ENCODE measurements around the gene HMGN2.
"Not testable (repeated sequence)": the region's sequence is repeated elsewhere in the genome, so short reads cannot be mapped to it uniquely, and the experiment has no call there.

The HMGN2 gene

DNA sequence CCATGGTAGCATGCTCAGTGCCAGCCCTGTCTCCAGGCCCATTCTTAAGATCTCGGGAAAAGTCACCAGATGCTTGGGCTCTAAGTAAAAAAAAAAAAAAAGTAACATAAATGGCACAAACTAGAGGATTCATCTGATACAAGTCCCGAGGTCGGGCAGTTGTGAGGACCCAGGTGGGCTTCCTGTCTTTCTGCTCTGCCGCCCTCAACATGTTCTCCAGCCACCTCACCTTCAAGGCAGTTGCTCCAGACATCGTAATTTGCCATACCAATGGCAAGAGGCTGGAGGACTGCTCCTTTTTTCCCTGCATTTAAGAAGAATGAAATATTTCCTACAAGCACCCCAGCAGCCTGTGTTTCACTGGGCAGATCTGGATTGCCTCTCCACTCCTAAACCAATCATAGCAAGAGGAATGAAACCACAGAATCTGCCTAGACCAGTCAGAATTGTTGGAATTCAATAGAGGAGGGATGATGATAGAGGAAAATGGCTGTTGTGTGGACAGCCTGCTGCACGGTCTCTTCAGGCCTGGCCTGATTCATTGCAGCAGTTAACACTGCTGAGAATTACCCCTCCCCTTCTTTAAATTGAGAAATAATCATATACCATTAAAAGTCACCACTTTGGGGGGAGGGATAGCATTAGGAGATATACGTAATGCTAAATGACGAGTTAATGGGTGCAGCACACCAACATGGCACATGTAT is 5.4 kb downstream of the HMGN2 start:
- no peak for DNase-seq

DNA sequence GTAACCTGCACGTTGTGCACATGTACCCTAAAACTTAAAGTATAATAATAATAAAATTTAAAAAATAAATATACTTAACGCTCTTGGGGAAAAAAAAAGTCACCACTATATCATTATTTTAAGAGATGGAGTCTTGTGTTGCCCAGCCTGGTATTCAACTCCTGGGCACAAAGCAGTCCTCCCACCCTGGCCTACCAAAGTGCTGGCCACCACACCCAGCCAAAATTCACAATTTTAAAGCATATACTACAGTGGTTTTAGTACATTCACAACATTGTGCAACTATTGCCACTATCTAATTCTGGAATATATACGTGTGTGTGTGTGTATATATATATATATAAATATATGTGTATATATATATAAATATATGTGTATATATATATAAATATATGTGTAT is 5.9 kb downstream of the HMGN2 start:
- DNase-seq = no peak

DNA sequence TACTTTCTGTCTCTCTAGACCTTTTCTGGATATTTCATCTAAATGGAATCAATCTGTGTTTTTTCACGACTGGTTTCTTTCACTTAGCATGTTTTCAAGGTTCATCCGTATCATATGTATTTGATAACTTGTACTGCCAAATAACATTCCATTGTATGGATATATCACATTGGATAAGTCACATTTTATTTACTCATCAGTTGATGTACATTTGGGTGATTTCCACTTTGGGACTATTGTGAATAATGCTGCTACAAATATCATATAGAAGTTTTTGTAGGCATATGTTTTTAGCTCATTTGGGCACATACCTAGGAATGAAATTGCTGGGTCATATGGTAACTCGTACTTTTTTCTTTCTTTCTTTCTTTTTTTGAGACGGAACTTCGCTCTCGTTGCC is 6.7 kb downstream of the HMGN2 start:
- DNase-seq = no peak

DNA sequence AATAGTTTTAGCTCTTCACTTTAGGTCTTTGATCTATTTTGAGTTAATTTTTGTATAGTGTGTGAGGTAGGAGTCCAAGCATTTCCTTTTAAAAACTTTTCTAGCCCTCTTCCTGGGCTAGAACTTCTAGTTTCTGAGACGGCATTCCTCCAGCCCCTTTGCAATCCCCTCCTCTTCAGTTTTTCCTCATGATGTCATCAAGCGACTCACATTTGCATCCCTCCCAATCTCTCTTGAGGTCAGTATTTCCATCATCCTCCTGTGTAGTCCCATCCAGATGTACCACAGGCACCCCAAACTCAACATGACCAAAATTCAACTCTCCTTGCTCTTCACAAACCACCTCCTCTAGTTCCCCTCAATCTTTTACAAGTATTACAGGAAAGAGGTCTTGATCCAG is 10.7 kb downstream of the HMGN2 start:
- no peak for DNase-seq

DNA sequence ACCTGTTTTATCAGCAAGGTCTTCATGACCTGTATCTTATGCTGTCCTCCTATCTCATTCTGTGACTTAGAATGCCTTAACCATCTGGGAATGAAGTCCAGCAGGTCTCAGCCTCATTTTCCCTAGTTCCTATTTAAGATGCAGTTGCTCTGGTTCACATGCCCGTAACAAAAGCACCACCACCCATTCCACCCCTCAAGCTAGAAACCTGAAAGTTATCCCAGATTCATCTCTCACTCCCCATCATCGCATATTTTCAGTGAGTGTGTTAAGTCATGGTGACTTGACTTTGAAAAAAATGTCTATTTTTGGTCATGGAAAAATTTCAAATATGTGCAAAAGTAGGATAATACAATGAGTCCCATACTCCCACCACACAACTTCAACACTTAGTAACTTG is 11.7 kb downstream of the HMGN2 start:
- DNase-seq = no peak

DNA sequence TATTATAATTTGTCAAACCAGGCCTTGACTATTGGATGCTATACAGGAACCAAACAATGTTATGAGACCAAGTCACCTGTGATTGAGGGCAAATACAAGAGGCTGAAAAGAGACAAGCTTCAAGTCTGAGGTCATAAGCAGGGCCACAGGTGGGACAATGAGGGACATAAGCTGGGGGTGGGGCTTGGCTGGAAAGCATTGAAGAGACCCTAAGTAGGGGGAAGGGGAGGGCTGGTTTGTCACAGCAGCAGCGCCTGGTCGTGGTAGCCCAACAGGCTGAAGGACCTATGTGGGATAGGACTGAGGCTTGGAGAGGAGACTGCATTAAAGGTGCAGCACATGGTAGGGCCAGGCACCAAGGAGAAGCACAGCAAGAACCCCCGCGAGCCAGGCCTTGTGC is 17.9 kb downstream of the HMGN2 start:
- DNase-seq = no peak

DNA sequence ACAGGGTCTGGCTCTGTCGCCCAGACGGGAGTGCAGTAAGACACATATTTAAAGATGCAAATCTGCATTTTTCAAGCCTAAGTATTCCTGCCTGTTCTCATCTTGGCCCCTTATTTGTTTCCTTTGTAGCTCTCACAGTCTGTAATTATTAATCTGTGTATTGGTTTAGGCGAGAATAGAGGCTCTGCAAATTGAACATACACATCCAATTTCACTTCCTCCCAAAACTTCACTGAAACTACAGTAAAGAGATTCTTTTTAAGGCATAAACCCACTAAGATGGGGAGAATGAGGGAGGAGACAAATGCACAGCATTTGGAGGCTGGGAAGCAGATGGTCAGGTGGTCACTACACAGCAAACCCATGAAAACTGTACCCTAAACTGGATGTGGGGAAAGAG is 21.0 kb downstream of the HMGN2 start:
- no peak for DNase-seq

DNA sequence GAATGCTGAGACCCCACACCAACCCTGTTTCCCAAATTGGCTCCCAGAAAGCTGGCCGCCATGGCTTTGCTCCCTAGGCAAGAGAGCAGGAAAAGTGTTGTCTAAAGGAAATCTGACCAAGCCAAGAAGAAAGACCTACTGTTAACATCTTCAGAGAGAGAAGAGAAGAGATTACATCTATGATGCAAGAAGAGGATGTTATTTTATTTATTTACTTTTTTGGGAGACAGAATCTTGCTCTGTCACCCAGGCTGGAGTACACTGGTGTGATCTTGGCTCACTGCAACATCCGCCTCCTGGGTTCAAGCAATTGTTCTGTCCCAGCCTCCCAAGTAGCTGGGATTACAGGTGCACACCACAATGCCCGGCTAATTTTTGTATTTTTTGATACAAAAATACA is 21.7 kb downstream of the HMGN2 start:
- DNase-seq = no peak

DNA sequence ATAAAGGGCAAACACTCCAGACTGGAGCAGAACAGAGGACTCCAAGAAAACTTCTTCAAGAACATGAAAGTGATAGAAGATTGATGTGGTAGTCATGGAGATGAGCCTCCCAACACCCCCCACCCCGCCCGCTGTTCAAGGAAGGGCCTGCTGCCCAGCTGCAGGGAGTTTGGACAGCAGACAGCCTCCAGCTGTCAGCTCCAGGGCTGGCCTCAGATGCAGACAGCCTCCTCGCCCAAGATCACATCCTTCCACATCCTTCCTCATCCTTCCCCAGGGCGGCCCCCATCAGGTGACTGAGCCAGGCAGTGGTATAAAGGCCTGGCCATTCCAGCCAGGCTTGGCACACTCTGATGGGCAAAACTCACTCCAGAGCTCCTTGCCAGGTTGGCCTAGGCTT is 24.6 kb downstream of the HMGN2 start:
- no peak for DNase-seq

DNA sequence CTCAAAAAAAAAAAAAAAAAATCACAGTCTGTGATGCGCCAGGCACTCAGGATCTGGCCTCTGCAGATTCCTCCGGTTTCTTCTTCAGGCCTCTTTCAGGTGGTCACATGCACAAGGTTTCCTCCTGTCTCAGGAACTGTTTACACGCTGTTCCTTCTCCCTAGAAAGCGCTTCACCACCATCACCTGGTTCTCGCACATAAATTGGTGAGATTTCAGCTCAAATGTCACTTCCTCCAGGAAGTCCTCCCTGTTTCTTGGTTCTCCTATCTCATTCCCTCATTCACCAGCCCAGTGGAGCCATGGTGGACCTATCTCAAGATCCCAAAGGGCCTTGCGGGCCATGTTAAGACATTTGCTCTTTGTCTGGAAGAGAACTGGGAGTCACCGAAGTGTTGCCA is 26.7 kb downstream of the HMGN2 start:
- DNase-seq = no peak

DNA sequence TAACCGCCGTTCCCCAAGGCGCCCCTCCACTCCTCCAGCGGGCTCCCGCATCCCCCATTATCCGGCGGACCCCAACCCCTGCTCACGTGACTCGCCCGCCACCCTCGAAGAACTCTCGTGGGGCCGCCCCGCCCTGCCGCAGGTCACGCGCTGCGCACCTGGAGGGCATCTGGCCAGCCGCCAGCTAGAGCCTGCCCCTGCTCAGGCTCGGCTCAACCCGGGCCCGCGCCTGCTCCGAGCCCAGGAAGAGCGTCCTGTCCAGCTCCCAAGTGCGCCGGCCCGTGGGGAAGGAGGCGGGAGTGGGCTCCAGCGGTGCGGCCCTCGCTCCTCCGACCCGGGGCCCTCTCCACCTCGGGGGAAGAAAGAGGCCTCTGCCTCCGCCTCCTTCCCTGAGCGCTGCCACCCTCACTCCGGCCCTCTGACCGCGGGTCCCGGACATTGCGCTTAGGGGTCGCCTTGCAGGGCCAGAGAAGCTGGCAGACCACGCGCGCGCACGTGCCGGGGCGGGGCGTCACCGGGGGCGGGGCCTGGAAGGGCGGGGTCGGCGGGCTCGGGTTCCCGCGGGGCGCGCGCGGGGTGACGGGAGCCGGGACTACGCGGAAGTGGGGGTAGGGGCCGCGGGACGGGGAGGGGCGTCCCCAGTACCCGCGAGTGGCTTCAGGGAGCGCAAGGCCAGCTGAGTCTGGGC is 28.4 kb downstream of the HMGN2 start:
- DNase-seq = peak; percentile 83

DNA sequence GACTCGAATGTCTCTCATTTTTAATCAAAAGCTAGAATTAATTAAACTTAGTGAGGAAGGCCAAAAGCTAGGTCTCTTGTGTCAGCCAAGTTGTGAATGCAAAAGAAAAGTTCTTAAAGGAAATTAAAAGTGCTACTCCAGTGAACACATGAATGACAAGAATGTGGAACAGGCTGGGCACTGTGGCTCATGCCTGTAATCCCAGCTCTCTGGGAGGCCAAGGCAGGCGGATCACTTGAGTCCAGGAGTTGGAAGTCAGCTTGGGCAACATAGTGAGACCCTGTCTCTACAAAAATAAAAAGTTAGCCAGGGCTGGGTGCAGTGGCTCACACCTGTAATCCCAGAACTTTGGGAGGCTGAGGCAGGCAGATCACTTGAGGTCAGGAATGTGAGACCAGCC is 38.5 kb downstream of the HMGN2 start:
- not testable (repeated sequence) for DNase-seq

DNA sequence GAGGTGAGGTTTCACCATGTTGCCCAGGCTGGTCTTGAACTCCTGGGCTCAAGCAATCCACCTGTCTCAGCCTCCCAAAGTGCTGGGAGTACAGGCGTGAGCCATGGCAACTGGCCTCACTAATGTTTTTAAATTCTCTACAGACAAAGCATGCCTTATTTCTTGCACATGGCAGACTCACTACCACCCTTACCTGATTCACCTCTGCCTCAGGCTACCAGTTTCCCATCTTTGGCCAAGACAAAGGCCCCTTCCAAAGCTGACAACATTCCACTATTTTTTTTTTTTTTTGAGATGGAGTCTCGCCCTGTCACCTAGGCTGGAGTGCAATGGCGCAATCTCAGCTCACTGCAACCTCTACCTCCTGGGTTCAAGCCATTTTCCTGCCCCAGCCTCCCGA is 43.6 kb downstream of the HMGN2 start:
- DNase-seq = not testable (repeated sequence)

DNA sequence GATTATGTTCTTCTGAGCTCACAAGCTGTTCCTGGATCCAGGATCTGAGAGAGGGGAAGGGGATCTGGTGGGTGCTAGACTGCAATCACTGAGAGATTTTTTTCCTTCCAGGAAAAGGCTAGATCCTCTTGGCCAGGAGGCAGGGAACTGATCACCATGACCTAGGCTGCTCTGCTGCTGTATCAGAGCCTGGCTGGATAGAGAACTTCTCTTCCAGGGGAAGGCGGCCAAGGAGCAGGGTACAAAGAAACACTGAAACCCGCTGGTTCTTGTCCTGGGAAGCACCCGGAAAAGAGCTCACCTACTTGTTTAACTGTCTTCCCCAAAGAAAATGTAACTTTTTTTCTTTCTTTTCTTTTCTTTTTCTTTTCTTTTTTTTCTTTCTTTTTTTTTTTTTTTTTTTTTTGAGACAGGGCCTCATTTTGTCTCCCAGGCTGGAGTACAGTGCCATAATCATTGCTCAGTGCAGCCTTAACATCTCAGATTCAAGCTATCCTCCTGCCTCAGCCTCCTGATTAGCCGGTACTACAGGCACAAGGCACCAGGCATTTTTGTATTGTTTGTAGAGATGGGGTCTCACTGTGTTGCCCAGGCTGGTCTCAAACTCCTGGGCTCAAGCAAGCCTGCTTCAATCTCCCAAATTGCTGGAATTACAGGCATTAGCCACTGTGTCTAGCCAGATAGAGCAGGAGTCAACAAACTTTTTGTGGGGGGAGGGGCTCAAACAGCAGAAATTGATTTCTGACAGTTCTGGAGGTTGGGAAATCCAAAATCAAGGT is 44.9 kb downstream of the HMGN2 start:
- DNase-seq = no peak

DNA sequence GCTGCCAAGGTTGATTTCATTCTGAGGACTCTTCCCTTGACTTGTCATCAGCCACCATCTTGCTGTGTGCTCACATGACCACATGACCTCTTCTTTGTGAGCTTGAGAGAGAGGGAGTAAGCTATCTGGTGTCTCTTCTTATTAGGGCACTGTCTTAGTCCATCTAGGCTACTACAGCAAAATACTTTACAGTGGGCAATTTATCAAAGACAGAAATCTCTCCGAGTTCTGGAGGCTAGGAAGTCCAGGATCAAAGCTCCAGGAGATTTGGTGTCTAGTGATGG is 45.5 kb downstream of the HMGN2 start:
- DNase-seq = no peak

DNA sequence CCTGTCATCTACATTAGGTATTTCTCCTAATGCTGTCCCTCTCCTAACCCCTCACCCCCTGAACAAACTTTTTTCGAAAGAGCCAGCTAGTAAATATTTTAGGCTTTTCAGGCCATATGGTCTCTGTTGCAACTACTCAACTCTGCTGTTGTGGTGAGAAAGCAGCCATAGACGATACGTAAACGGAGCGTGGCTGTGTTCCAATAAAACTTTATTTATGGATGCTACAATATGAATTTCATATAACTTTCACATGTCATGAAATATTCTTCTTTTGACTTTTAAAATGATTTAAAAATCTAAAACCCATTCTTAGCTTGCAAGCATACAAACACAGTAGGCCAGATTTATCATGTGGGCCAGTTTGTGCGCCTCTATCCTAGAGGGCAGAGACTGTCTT is 46.1 kb downstream of the HMGN2 start:
- DNase-seq = no peak

DNA sequence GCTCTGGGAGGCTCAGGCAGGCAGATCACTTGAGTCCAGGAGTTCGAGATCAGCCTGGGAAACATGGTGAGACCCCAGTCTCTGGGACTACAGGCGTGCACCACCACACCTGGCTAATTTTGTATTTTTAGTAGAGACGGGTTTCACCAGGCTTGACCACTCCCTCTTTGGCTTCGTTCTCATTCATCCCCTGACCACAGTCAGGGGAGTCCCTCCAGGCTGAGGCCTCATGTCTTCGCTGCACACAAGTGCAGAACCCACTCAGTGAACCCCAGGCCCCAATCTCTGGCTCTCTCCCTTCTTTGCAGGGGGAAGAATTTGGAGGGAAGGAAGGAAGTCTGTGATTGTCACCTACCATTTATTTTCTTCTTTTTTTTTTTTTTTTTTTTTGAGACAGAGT is 48.1 kb downstream of the HMGN2 start:
- DNase-seq = no peak

DNA sequence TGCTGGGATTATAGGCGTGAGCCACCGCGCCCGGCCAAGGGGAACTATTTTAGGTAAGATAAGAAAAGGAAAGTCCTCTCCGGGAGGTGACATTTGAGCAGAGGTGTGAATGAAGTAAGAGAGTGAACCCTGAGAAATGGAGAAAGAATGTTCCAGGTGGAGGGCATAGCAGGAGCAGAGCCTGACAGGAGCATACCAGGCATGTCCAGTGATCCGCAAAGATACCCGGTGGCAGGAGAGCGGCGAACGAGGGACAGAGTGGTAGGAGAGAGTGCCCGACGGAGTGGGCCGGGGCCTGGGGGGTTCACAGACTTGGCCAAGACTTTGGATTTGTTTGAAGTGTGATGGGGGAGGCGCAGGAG is 49.4 kb downstream of the HMGN2 start:
- no peak for DNase-seq

DNA sequence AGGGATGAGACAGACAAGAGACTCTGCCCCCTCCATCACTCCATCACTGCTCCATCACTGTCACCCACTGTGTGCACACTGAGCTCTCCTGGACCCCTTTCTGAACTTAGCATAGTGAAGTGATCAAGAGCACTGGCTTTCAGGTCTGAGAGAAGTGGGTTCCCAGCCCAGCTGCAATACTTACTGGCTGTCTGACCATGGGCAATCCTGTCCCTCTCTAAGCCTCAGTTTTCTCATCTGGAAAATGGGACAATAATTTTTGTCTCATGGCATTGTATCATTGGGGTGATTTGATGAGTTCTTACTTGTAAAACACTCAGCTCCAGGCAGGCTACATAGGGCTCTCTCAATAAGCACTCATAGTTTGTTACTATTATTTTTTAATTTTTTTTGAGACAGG is 49.8 kb downstream of the HMGN2 start:
- no peak for DNase-seq

DNA sequence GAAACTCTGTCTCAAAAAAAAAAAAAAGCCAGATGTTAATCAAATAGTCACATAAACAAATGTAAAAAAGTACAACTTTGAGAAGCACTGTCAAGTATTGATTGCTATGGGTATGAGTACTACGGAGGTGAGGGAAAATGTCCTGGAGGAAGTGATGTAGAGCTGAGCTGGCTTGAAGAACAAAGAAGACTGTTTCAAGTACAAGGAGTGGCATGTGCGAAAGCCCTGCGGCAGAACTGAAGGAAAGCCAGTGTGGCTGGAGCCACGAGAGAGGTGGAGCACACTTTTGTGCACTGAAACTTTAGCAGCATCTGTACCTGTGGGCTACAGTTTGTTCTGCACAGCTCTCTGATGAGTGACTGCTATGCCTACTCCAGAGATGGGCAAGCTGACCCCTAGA is 51.9 kb downstream of the HMGN2 start:
- no peak for DNase-seq
